Germinal center (tissue), 1 donor: ENCODE measurements around the gene SMYD3.

Experiments
- DNase-seq: peaks from one replicate; pipeline ENCODE4 v3.0.0; 2012; ENCODE audit warnings: mixed read lengths, low spot score

Gene SMYD3

DNA sequence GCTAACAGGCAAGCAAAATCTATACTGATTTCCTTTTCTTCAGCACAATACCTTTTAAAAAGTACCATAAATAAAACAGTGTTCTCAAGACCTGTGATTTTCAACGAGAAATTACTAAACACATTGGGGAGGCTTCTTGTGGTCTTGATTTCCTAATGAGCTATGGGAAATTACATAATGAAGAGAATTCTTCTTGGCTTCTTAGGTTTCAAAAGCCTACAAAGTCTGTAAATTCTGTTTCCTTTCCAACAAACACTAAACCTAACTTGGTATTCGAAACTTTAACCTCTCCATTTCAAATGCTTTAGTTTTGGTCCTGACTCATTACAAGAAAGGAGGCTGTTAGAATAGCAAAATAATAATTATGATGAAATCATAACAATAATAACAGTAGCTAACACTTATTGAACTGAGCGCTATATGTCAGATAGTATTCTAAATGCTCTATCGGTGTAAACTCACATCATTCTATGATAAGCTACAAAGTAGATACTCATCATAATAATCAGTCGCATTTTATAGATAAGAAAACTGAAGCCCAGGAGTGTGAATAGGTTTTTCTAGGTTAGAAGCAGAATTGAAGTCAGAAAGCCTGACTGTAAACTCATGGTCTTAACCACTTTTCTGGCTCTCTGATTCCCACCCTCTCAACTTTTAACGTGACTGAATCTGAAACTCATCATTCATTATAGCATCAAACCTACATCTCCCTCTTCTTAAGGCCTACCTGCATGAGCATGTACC lies 486.7 kb downstream of the SMYD3 start:
- no peak for DNase-seq

DNA sequence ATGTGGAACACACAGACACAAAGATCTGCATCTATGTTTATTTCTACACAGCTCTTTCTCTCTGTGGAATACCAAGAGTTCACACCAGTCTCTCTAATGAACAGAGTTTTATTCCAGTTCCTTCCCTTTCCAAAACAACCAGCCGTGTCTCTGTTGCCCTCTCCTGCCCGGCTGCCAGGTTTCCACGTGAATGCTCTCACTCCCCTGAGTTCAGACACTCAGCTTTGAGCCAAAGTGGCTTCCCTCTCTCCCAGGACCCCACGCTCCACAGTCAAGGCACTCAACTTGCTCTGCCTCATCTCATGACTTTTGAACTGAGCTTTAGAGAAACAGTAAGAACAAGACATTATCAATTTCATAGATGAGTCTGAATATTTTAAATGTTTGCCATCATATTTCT lies 488.9 kb downstream of the SMYD3 start:
- no peak for DNase-seq

DNA sequence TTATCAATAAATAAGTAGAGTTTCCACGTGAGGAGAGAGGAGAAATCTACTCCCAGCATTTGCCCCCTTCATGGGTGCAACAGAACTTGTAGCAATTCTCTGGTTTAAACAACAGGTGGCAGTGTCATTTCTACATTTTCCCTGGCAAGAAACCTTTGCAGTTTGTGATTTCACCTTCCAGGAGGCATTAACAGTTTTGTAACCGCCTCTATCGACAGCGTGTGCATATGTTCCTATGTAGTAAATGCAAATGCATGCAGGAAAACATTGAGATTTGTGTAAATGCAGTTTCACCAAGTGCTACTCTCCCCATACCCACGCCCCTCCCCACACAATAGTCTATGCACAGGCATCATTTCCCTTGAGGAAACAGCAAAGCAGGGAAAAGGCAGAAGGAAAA lies 494.7 kb downstream of the SMYD3 start:
- peak; percentile 32 for DNase-seq

DNA sequence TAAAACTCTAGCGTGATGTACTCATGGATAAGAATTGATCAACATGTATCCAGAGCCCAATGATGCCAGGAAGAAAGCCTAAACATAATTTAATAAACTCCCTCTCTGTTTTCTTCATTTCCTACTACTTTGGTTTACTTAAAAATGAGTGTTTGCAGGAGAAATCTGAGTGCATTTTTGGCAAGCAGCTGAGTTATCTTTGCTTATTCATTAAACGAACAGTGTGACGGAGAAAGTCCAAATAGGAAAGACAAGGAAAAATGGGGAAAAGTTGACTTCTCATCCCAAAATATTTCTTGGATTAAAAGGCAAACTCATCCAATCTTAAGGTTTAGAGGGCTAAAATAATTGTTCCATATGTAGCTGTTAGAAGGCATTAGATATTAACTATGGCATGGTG lies 496.7 kb downstream of the SMYD3 start:
- DNase-seq = no peak

DNA sequence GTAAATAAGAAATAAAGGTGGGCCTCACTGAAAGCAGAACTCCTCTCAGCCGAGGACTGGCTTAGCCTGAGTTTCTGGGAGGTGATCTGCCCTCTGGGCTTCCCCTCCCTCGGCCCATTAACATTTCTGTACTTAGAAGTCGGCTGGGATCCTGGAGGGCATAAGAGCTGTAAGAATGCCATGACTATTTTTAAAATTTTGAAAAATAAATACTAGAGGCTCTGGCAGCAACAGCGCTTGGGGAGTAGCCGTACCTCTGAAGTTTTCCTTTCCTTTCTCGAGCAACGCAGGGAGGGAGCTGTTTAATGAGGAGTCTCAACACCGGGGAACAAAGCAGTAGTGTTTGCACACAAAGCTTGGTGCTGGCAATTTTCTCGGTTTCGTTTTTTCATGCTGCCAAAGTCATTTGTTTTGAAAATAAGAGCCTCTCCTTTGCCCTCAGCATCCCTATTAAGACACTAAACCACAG lies 498.7 kb downstream of the SMYD3 start:
- DNase-seq = no peak

DNA sequence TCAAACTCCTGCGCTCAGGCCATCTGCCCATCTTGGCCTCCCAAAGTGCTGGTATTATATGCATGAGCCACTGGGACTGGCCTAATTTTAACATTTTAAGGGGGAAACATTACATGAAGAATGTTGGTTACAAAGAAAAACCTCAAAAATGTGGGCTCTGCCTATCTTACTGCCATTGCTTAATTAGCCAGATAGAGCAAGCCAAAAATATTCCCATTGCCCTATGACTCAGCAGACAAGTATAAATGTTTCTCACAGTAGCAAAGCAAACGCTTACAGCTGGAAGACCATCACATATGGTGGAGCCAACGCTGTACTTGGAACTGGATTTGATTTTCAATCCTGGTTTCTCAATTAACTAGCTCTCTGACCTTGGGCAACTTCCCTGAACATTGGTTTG lies 502.0 kb downstream of the SMYD3 start:
- no peak for DNase-seq

DNA sequence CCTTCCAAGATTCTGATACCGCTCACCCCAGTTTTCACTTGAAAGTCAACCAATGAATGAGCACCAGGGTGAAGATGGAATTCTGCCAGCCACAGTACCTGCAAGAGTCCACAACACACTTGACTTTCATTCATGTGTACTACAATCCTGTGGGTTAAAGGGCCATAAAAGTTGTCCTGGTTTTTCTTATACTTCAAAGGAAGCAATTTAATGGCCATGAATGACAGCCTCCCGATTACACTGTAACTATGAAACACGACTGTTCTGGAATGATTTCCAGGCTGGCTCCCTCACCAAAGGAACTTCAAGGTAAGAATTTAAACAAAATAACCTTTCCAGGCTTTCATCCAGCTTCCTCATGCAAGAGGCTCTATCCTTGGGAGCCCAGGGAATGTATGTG lies 502.8 kb downstream of the SMYD3 start:
- DNase-seq = no peak

DNA sequence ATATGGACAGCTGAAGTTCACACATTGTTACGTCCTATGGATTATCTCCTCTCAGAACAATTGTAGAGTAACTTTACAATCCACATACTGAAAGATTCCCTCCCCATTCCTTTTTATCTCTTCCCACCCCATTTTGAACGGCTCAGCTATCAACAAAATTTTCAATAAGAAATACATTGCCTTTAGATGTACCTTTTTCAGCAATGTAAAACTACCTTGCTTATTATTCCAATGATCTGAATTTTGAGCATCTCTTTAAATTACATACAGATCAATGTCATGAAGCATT lies 503.7 kb downstream of the SMYD3 start:
- no peak for DNase-seq

DNA sequence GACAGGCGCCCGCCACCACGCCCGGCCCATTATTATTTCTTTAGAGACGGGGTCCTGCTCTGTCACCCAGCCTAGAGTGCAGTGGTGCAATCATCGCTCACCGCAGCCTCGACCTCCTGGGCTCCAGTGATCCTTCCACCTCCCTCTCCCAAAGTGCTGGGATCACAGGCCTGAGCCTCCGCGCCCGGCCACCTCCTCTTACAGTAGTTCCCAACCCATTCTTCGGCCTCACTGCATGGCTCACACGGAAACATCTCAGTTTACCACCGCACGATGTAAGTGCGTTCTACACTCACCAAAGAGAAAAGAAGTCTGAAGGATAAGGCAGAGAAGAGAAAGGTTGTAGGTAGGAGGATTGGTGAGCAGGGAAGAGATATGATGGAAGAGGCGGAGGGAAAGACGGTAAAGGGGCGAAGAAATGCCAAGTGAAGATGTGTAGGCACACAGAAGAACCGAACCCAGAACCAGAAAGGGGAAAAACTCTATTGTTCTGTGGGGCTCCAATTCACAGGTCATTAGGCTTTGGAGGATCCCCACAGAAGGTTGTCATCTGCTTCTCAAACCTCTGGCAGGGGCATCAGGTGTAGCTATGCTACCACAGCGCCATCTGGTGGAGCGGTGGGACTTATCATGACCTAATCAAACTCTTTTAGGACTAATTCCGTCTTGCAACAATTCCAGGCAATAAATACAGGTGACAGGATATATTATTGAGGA lies 504.2 kb downstream of the SMYD3 start:
- DNase-seq = peak; percentile 72

DNA sequence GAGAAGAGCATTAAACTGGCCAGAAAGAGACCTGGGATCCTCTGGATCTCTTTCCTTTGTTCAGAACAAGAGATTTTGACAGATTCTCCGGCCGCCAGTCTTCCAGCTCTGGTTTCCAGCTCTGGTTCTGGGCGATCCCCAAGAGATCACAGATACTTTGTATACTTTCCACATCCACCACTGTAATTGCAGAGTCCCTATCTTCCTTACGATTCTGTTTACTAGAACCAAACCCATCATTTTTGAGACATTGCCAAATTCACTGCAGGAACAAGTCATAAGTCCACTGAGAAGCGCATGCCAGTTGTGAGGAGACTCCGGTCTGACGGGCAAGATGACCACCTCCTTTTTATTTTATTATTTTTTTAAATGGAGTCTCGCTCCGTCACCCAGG lies 505.2 kb downstream of the SMYD3 start:
- DNase-seq = no peak

DNA sequence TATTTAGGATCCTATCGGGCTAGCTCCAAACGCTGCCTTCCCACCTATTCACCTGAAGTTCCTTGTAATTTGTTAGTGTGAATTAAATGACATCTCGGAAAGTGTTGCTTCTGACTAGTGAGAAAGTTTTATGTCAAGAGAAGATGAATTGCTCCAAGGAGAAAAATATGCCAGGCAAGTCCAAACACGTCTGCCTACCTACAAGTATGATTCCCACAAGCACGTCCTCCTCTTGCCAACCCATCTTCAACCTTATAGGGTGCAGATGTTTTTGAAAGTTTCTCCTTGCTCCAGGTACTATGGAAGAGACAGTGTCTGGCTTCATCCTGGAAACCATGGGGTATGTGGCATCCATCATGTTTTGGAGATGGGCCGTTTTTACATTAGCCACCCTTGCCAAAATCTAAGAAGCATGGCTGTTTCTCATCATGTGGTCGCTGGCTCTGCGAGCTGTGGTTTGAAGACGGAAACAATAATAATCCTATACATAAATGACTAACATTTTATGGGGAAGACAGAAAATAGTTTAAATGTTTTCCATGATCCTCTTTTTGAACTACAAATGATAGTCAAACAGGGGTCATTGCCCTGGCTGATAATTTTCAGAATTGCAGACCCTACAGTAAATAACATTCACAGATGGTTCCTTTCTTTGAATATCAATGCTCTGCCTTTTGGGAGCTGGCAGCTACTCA lies 505.8 kb downstream of the SMYD3 start:
- no peak for DNase-seq

DNA sequence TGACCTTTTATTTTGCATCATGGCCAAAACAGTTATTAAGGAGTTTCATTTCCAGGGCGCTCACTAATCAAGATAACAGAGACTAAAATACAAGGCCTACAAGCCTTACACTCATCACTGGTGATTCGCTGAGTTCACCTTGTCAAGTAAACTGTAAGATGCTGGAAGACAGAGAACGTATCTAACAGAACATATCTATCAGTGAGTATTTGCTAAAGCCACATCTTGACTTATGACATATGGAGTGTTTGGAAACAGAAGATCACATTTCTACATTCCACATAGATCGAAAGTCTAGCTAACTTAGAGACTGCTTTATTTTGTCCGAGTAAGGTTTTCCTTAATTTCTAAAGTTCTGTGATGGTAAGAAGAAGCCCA lies 506.5 kb downstream of the SMYD3 start:
- DNase-seq = no peak

DNA sequence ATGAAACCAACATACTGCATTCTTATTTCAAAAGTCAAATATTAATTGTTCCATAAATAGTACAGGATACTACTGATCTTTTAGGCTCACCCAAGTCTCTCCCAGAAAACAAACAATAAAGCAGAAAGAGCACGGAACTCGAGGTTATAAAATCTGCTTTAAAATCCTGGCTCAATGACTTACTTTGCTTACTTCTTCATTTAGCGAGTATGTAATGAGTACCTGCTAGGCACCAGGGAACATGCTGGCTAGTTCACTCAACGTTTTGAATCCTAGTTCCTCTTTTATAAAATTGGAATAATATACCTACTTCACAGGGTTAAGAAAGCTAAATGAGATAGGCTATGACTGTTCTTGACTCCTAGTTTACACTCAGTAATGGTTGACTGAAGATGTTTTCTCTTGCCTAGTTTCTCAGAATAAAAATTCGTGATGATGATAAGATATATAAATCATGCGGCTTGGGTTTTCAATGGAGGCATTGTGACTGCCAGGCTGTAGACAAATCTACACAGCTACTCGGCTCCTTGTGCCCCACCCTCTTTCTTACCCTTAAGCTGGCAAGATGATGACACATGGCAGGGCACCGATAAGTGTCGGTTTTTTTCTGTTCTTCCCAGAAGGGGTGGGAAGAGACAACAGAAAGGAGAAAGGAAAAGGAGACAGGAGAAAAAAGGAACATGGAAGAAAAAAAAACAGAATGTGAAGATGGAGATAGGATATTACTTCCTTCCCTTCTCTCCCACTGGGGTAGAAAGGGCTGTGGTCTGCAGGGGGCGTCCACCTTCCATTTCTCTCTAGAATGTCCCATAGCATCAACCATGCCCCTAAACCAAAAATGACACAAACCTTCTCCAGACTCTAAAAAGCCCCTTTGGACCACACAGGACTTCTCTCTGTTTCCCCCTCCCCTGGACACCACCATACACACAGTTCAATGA lies 507.1 kb downstream of the SMYD3 start:
- peak; percentile 6 for DNase-seq

DNA sequence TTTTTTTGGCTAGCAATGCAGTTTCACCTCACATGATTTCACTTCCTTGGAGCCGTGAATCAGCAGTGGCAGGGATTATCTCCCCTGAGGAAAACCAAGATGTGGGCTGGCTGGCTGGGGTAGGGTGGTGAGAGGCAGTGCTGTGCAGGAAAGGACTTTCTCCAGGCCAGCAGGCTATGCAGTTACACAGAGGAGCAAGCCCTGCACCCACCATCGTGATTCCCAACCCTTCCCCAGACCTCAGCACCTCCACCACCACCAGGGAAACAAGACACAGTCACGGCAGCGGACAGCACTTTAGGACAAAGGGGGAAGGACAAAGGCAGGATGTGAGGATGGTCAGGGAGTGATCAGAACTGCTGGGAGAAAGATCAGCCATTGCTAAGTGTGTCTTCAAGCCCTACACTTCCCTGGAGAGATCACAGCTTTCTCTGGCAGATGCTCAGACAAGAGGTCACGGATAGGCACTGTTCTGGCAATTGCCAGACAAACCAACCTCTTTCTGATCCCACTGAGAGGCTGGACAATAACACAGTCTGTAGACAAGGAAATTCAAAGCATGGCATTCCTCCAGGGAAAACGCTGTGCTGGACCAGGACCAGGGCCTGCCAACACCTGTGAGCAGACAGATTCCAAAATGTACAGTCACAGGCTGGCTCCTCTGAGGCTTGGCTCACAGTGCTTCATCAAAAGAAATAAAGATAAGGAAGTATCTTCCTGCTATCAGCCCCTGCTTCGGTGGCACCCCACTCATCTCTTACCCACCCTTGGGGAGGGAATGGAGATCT lies 509.4 kb downstream of the SMYD3 start:
- DNase-seq = no peak

DNA sequence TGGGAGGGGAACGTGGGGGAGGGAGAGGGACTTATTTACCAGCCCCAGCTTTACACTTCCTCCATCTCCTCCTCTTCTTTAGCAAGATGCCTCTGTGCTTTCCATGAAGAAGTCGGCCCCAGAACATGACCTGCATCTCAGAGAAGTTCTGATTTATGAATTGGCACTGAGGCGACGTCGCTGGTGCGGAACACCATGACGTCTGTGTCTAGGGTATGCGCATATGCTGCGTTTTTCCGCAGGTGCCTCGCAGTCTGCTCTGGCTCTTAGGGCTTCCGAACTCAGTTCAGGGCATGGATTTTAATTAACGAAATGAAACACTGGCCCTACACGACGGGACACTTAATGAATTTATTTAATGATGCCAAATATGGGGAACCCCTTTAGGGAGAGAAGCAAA lies 510.3 kb downstream of the SMYD3 start:
- DNase-seq = no peak

DNA sequence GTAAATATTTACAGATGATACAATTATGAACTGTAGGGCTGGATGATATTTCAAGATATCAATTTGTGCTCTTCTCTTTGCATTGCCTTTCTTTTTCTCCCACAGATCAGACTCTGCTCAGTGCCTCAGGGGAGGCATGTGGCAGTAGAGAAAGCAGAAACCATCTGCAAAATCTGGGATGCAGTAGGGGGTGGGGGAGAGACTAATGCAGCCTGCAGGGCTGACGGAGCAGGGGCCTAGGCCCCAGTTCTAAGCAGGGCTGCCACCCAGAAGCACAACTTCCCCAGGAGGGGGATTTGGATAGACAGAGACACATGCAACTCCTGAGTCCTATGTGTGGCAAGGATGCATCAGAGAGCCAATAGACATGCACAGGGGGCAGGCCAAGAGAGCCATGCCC lies 511.6 kb downstream of the SMYD3 start:
- DNase-seq = no peak

DNA sequence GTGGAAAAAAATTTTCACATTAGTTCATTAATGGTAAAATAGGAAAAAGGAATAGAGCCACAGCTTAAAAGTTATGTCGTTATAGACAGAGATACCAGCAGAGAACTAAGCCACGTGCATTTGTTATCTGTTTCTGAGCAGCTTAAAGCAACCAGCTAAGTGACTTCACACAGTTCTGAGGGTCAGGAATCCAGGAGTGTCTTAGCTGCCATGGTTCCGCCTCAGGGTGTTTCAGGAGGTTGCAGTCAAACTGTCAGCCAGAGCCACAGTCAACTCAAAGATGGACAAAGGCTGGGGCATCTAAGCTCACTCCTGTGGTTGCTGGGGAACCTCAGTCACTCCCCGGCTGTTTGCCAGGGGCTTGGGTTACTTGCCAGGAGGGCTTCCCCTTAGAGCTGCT lies 515.8 kb downstream of the SMYD3 start:
- DNase-seq = no peak

DNA sequence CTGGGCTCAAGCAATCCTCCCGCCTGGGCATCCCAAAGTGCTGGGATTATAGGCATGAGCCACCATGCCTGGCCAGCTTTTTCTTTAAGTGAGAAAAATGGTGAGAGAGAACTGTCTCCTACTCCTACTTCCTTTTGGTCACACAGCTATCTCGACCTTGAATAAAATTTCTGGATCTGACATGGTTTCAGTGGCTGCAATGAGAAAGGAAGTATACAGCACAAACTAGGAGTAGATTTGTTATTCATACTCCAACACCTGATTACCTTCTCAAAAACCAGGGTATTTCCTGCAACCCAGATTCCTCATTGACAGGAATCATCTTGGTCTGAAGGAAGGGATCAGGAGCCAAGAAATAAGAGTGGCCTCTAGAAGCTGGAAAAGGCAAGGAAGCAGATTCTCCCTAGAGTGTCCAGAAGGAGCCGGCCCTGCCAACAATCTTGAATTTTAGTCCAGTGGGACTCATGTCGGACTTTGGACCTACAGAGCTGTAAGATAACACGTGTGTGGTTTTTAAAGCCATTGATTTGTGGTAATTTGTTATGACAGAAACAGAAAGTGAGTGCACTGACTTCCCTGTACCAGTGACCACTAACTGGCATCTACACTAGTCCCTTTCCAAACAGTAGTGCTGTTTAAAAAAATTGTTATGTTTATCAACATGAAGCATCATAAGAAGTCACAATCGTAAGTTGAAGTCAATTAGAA lies 516.6 kb downstream of the SMYD3 start:
- DNase-seq = no peak

DNA sequence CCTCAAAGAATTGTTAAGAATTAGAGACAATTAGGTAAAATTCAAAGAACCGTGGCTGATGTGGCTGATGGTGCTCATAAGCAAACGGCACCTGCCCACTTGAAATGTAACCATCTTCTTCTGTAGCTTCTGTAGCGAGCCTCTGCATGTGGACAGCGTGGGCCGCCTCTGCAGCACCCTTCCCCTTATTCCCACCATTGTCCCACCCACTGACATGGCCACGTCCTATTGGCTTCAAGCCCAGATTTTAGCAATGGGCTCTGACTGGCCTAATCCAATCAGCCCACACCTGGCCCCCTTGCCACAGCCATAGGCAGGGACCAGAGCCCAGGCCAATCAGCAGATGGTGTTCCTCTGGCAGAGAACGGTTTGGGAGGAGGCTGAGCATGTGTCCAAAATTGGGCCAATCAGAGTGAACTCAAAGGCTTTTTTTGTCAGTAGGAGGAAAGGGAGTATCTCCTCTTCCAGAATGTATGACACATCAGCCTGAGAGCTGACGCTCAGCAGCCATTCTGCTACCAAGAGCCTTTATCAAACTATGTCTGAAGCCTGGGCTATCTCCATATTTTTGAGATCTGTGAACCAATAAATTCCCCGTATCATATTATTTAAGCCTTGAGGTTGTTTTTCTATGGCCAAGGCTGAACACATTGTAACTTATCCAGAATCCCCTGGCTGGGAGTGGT lies 518.5 kb downstream of the SMYD3 start:
- DNase-seq = no peak

DNA sequence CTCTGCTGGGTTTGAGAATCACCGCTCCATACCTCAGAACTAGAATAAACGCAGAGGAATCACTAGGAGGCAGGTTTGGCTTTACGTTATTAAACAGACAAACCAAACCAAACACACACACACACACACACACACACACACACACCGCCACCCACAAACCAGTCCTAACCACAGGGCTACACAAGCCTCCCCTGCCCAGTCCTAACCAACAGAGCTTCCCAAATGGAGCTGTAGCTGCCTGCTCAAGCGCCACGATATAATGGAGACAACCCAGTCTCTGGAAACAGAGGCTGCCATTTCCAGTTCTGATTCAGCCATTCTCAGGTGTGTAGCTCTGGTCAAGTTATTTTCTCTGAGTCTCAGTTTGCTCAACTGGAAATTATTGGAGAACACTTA lies 519.1 kb downstream of the SMYD3 start:
- DNase-seq = no peak
